ENCODE measurements around the gene USP5.

USP5 gene

GRCh38 chr12:6914947-6915788 lies 63.2 kb downstream of the USP5 start:
- no peak for DNase-seq (ENCODE audit: low spot score)

DNA sequence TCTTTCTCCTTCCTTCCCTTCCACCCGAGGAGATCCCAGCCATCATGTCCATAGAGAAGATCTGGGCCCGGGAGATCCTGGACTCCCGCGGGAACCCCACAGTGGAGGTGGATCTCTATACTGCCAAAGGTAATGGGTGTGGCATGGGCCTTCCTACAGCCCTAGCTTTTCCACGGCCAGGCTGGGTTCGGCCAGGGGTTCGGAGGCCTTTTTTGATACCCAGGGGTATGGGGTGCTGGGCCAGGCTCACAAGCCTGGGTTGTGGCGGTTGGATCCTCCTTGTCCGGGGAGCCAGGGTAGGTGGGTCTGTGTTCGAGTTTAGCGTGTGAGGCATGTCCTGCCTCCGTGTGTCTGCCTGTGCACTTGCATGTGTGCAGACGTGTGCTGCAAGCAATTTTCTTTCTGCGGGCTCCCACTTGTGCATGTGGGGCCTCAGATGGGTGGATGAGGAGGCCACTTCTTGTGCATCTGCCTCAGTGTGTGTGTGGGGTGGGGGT lies 63.9 kb downstream of the USP5 start:
- no peak for DNase-seq (ENCODE audit: low spot score)
